Fibroblast of skin of left quadriceps (primary cell): ENCODE data around the gene PALLD.
"Not testable (repeated sequence)": the region's sequence is repeated elsewhere in the genome, so short reads cannot be mapped to it uniquely, and the experiment has no call there.

Experiments used
- DNase-seq, 2 experiments: peaks; one replicate each; pipeline ENCODE4 v3.0.0-alpha.2; 2013; ENCODE audit warnings: low read depth in 2 of 2

PALLD gene

GRCh38 chr4:168893807-168894206 is 397.0 kb downstream of the PALLD start:
- DNase-seq: no peak

- no peak for DNase-seq
Observed at GRCh38 chr4:168900080-168900479, 403.2 kb downstream of the PALLD start.

DNA sequence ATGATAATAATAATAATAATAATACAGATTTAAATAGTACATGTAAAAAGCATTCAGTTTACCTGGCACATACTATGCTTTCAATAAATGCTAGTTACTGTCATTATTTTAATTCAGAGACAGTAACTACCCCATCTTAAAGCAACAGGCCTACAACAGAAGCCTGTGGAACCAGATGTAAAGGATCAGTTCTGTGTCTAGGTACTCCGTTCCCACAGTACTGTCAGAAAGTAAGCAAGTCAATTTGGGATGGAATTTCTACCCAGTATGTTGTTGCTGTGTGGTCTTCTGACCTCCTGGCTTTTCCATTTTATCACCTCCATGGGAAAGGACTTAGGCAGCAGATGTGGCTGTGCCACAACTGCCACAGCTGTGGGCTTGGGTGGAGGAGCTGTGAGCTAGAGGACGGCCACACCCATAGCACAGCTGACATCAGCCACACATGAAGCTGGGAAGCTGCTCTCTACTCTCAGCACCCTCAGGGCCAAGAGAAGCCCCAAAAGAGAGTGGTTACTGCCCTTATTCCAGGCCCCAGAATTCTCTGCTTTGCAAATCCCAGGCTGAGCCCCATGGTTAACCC is 410.4 kb downstream of the PALLD start:
- DNase-seq: no peak

GRCh38 chr4:168908093-168908492 is 411.2 kb downstream of the PALLD start:
- DNase-seq: peak; percentile 28 to 30

DNA sequence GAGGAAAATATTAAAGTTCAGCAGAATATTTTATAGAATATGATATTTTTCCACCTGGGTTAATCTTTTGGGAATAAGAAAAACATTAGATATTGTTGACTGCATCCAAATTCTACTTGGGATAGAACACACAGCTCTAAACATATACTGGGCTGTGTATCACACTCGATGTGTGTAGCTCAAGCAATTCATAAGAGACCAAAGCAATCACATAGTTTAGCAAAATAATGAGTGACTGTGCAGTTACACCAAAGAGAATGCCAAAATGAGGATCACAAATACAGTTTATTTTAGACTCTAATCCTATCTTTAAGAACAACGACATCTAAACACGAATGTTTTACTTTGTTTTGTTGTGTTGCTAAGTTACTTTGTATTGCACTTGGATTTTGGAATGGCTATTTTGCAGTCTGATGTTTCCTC is 412.0 kb downstream of the PALLD start:
- no peak for DNase-seq

DNA sequence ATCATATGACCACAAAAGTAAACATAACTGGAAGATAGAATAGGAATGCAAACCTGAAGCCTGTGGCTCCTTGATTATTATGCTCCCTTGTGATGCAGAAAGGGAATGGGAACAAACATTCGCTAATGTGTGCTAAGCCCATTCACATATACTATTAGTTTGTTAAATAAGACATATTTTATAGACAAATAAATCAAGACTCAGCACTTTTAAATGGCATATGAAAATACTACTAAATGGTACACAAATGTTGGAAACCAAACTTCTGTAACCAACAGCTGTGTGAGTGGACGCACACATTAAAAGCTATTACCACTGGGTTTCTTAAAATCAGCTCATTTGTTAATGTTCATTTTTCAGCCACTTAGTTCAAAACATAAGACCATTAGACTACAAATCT is 417.2 kb downstream of the PALLD start:
- DNase-seq: no peak

GRCh38 chr4:168917138-168917779 is 420.4 kb downstream of the PALLD start:
- DNase-seq: peak; percentile 39

GRCh38 chr4:168919706-168920324 is 423.0 kb downstream of the PALLD start:
- DNase-seq: no peak

DNA sequence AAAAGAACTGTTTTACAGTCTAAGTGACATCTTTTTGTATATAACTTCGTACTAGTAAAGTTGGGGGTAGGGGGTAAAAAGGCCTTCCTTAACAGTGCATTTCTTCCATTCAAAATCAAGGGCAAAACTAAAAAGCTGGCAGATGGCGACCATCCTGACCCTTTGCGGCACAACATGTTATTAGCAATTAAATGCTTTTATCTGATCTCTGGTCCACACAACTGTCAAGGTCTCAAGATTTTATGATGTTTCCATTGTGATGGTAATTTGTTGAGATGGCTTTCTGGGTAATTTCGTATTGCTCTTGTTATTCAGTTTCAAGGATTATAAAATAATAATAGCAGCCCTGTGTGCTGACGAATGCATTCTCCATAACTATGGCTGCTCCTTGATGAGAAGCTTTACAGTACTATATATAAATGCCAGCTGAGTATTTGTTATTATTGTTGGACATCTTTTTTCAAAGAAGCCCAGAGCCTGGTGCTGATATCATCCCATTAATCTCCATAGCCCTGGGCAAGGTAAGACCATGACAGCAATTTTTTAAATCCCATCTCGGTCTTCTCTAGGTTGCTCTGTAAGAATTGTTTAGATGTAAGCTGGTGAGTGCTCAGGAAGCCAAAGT is 423.7 kb downstream of the PALLD start:
- no peak for DNase-seq

DNA sequence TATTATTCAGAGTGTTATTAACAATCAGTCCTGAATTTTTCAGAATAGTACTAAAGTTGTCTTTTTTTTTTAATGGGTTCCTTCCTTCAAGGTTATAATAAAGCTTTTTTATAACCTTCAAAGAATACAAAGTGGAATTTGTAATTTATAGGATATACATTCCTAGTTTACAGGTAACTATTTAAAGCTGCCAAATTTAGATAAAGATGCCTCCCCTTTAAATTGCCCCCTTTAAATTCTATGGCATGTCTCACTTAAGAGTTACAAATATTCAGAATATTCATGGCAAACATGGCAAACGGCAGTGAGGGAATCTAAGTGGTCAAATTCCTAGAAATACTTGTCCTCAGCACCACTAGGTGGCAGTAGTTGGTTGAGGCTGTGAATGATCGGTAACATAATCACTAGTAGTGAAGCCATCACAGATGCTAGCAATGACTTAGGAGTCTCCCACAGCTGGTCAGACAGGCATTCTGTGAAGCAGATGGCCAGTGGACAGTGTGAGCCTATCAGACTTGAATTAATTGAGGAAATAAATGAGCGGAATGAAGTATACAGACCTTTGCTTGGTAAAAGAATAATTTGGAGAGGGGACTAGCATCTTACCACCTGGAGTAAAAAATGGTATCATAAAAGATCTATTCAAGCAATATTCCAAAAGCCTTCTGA is 426.8 kb downstream of the PALLD start:
- peak; percentile 47 to 56 for DNase-seq

GRCh38 chr4:168924667-168925066 is 427.8 kb downstream of the PALLD start:
- no peak for DNase-seq

GRCh38 chr4:168925789-168926490 is 429.1 kb downstream of the PALLD start:
- no peak for DNase-seq

DNA sequence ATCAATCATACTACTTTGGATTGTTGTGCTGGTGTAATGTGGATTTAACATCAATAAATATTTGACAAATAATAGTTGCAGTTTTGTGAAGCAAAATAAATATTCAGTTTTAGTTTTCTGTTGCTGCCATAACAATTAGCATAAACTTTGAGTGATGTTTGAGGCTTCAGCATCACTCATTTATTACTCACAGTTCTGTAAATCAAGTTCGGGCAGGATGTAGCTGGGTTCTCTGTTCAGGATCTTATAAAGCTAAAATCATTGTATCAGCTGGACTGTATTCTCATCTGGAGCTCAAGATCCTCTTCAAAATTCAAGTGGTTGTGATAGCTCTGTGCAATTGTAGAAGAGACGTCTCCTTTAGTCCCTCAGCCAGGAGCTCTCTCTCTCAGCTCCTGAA is 431.5 kb downstream of the PALLD start:
- DNase-seq: no peak

- DNase-seq: no peak
Observed at GRCh38 chr4:168928875-168929274, 432.0 kb downstream of the PALLD start.

DNA sequence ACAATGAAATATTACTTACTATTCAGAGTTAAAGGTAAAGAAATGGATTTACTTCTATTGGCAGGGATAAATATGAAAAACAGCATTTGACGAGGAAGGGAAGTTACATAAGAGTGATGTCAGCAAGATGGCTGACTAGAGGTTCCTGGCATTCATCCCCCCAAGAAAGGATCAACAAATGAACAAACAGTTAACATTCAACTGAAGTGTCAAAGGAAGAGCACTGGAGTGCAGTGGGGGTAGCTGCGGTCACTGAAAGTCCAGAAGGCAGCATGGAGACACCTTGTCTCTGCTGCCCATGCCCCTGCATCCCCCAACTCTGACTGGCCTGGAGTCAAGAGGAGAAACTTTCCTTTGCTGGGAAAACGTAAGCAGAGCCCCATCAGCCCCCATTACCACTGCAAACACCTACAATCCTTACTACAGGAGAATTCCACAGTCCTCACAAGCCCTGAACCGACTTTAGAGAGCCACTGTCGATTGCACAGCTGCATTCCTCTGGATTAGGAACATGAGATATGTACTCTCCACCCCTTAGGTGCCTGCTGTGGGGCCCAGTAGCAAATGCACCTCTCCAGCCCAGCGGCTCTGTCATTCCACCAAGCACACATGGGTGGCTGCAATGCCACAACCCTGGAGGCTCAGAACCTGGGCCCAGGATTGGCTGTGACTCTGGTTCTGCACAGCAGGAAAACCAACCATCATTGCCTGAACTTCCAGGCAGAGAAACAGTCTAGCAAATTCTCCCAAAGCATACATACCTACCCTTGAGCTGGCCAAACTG is 433.8 kb downstream of the PALLD start:
- DNase-seq: no peak

DNA sequence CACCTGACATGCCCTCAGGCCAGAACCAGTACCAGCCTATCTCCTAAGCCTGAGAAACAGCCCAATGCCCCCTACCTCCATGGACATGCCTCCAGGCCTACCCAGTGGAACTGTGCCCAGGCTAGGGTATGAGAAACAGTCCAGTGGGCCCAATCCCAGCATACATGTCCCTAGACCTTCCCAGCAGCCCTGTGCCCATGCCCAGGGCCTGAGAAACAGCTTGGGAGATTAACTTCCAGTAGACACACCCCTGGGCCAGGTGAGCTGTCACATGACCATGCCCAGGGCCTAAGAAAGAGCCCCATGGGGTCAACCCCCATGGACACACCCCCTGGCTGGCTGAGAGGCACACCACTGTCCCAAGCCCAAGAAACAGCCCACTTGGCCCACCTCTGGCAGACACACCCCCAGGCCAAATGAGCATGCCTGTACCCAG is 434.4 kb downstream of the PALLD start:
- no peak for DNase-seq

DNA sequence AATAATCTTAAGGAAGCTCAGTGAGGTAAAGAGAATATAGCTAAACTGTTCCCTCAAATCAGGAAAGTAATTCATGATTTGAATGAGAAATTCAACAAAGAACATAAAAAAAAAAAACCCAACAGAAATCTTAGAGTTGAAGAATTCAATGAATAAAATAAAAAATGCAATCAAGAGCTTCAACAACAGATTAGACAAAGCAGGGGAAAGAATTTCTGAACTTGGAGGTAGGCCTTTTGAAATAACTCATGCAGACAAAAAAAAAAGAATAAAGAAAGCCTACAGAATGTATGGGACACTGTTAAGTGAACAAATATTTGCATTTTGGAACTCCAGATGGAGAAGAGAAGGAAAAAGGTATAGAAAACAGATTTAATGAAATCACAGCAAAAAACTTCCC is 435.3 kb downstream of the PALLD start:
- DNase-seq: no peak

GRCh38 chr4:168933423-168933822 is 436.6 kb downstream of the PALLD start:
- DNase-seq: no peak

- DNase-seq: not testable (repeated sequence)
Observed at GRCh38 chr4:168937473-168937872, 440.6 kb downstream of the PALLD start.

DNA sequence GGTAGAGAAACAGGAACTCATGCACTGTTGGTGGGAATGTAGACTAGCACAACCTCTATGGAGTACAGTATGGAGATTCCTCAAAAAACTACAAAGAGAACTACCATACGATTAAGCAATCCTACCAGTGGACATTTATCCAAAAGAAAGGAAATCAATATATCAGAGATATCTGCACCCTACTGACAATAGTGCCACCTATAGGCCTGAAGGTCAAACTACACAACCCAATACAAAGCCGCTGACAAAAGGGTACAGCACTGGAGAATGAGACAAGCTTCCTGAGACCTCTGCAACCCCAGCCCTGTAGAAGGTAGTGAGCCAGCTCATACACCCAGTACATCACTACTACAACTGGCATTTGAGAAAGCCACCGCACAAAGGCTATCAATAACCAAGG is 446.1 kb downstream of the PALLD start:
- no peak for DNase-seq

DNA sequence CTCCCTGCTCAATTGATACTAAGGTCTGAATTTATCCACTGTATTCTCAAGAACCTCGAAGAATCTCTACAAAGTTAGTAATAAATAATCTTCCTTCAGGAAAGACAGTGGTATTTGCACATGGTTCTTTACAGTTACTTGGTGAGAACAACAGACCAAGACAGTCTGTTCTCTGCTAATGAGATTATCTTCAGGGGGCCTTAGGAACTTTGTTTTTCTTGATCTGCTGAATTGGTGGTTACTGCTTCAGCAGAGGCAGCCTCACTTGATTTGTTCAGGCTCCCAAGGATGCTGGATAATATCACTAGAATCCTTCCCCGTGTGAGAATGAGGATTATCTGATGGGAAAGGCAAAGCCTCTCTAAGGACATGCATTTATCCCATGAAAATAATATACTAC is 448.4 kb downstream of the PALLD start:
- no peak for DNase-seq
